Pancreas (tissue), 10 donors: Measurements from ENCODE around the gene OR6B1. TPM values are rescaled to one million over a fixed set of nuclear protein-coding genes. Genes with fewer than 3 reads are reported as not detected.

Experiments
- ATAC-seq, 4 donors: fragments of 200-7000 bp; cut with Tn5 transposase; one replicate each; pipeline versions ENCODE4 v1.8.0 to v1.9.1; 2020; ENCODE audit warnings: mild to moderate bottlenecking in 4 of 4, moderate library complexity in 4 of 4
- DNase-seq, 6 donors: peaks; one replicate each; pipeline ENCODE4 v3.0.0-alpha.2; 2020
- FAIRE-seq: peaks from 2 replicates; lab custom pipeline; 2012; peaks lifted over from hg19 to GRCh38; lab: Jason Lieb, UNC
- H3K27ac ChIP-seq, 4 donors: fragments of 200-600 bp; sonication (generic); 1 replicate in 3 of 4; 2 replicates in 1 of 4; pipeline versions ENCODE4 v1.5.0 to v1.8.0; 2020
- H3K27me3 ChIP-seq, 4 donors: fragments of 200-600 bp; one replicate each; pipeline ENCODE4 v1.8.0; 2021
- H3K36me3 ChIP-seq, 3 donors: fragments of 200-600 bp; sonication (generic) in 1 of 3; one replicate each; pipeline versions ENCODE4 v1.5.0 to v1.8.0; 2020 to 2021
- H3K4me1 ChIP-seq, 3 donors: fragments of 200-600 bp; one replicate each; pipeline ENCODE4 v1.8.0; 2021
- H3K4me3 ChIP-seq, 4 donors: fragments of 200-600 bp; sonication (generic) in 2 of 4; one replicate each; pipeline versions ENCODE4 v1.5.0 to v1.8.0; 2020 to 2021
- H3K9me3 ChIP-seq, 4 donors: fragments of 200-600 bp; one replicate each; pipeline ENCODE4 v1.8.0; 2021
- CTCF ChIP-seq, 4 donors: fragments of 200-600 bp; sonication (generic) in 3 of 4; IDR thresholded peaks; one replicate each; pipeline versions ENCODE4 v1.5.0 to v1.8.0; 2021; ENCODE audit warnings: antibody characterized with exemption in 4 of 4
- WGBS, 2 donors: extraction: QIAGEN DNeasy Blood & Tissue Kit; methylation state at CpG; one replicate each; pipeline ENCODE4 v1.1.7; 2013; 5-methylcytosine and 5-hydroxymethylcytosine counted together
- intact Hi-C, 3 donors: fragments of 100-400 bp; cut with DNase I; formaldehyde crosslinking; loops; one replicate each; pipeline versions ENCODE4 v1.11.1 to v1.14.2; 2022
- polyA plus RNA-seq, 2 donors: library from polyadenylated mRNA; stranded (reverse); fragments of 200-250 nt; gene quantifications; one replicate each; pipeline ENCODE4 v1.2.3, GENCODE V29; 2013
- total RNA-seq, 6 donors: library from RNA; stranded (reverse); fragmentation: NEBNext Ultra II Directional in 4 of 6; extraction: Animal tissue kit (Norgen Biotek cat#: 25700) in 4 of 6; gene quantifications; one replicate each; pipeline versions ENCODE4 v1.2.1 to v1.2.4, GENCODE V29; 2021 to 2023
- donor health status: healthy with polysubstance abuse.
- donor health status: DM: no; HTN: no; CAD: no; lungs with moderate emphysema.
- donor health status: DM: no; HTN: no; CAD: no.
- donor health status: control.
- donor health status: control.
- donor health status: Bipolar disorder and iron deficiency.
- donor health status: DM: yes; HTN: yes; CAD: no.
- donor health status: DM: no; HTN: no; CAD: no.
- donor health status: DM: no; HTN: no; CAD: no.
- donor health status: DM: yes; HTN: yes; CAD: no.

OR6B1 gene
- total and polyA plus RNA-seq, 8 donors = not detected

- Histone ChIP-seq H3K27me3 (no peaks in the 10 kb centered on the region), H3K36me3 (no peaks in the 10 kb centered on the region), H3K4me1 (no peaks in the 10 kb centered on the region), H3K9me3 (no peaks in the 10 kb centered on the region), H3K27ac (no peak overlapping the region), H3K4me3 (no peak overlapping the region)
- DNase-seq = no peak
- no peak for FAIRE-seq
- WGBS, 2 donors = 55 to 57% methylated on average over 5 of the region's 5 CpGs
- intact Hi-C loops = no loop called here
- no peak for TF ChIP-seq CTCF (IDR thresholded peaks at IDR 0.05)
- ATAC-seq = no peak
Measured at GRCh38 chr7:143960813-143961610, 39.1 kb upstream of the OR6B1 start.

GRCh38 chr7:143965280-143965679, 34.8 kb upstream of the OR6B1 start:
- intact Hi-C loops = no loop called here
- Histone ChIP-seq H3K27ac (no peak overlapping the region), H3K4me1 (no peaks in the 10 kb centered on the region), H3K27me3 (no peaks in the 10 kb centered on the region), H3K4me3 (no peak overlapping the region), H3K9me3 (no peaks in the 10 kb centered on the region), H3K36me3 (no peaks in the 10 kb centered on the region)
- no peak for TF ChIP-seq CTCF (IDR thresholded peaks at IDR 0.05)
- no peak for FAIRE-seq
- 19 to 25% methylated on average over 2 of the region's 2 CpGs for WGBS, 2 donors
- DNase-seq = no peak
- peak in 1 of 4 donors; percentile 25 for ATAC-seq

- ATAC-seq (peak in 2 of 4 donors; percentile 14 to 40), FAIRE-seq (no peak), DNase-seq (no peak)
- TF ChIP-seq CTCF (IDR thresholded peaks at IDR 0.05) = no peak
- 41 to 42% methylated on average over 4 of the region's 4 CpGs for WGBS, 2 donors
- H3K27ac ChIP-seq = no peak overlapping the region
- no peaks in the 10 kb centered on the region for H3K4me1 ChIP-seq
- H3K9me3 ChIP-seq = no peaks in the 10 kb centered on the region
- H3K4me3 ChIP-seq = no peak overlapping the region
- intact Hi-C loops = no loop called here
- no peaks in the 10 kb centered on the region for H3K36me3 ChIP-seq
- H3K27me3 ChIP-seq = no peaks in the 10 kb centered on the region
Measured at GRCh38 chr7:143967398-143967797, 32.7 kb upstream of the OR6B1 start.

- WGBS, 2 donors = 67 to 69% methylated on average over 4 of the region's 4 CpGs
- Histone ChIP-seq H3K4me3 (no peak overlapping the region), H3K4me1 (no peaks in the 10 kb centered on the region), H3K27me3 (no peaks in the 10 kb centered on the region), H3K9me3 (no peaks in the 10 kb centered on the region), H3K36me3 (no peaks in the 10 kb centered on the region), H3K27ac (no peak overlapping the region)
- TF ChIP-seq CTCF (IDR thresholded peaks at IDR 0.05) = no peak
- no peak for DNase-seq
- intact Hi-C loops = no loop called here
- no peak for ATAC-seq
- no peak for FAIRE-seq
Measured at GRCh38 chr7:143973870-143974416, 26.2 kb upstream of the OR6B1 start.

- DNase-seq = no peak
- intact Hi-C loops = no loop called here
- ATAC-seq = no peak
- Histone ChIP-seq H3K27me3 (no peaks in the 10 kb centered on the region), H3K36me3 (no peaks in the 10 kb centered on the region), H3K4me3 (no peak overlapping the region), H3K4me1 (peaks cover 0 to under 1% (median under 1%) of the 10 kb centered on the region in 3 donors), H3K9me3 (no peaks in the 10 kb centered on the region), H3K27ac (no peak overlapping the region)
- no peak for FAIRE-seq
- TF ChIP-seq CTCF (IDR thresholded peaks at IDR 0.05) = no peak
- 70 to 74% methylated on average over 4 of the region's 4 CpGs for WGBS, 2 donors
Measured at GRCh38 chr7:143974459-143974858, 25.7 kb upstream of the OR6B1 start.
